ENCODE measurements around the gene ARGLU1.

ARGLU1 gene, protein sequence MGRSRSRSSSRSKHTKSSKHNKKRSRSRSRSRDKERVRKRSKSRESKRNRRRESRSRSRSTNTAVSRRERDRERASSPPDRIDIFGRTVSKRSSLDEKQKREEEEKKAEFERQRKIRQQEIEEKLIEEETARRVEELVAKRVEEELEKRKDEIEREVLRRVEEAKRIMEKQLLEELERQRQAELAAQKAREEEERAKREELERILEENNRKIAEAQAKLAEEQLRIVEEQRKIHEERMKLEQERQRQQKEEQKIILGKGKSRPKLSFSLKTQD

DNA sequence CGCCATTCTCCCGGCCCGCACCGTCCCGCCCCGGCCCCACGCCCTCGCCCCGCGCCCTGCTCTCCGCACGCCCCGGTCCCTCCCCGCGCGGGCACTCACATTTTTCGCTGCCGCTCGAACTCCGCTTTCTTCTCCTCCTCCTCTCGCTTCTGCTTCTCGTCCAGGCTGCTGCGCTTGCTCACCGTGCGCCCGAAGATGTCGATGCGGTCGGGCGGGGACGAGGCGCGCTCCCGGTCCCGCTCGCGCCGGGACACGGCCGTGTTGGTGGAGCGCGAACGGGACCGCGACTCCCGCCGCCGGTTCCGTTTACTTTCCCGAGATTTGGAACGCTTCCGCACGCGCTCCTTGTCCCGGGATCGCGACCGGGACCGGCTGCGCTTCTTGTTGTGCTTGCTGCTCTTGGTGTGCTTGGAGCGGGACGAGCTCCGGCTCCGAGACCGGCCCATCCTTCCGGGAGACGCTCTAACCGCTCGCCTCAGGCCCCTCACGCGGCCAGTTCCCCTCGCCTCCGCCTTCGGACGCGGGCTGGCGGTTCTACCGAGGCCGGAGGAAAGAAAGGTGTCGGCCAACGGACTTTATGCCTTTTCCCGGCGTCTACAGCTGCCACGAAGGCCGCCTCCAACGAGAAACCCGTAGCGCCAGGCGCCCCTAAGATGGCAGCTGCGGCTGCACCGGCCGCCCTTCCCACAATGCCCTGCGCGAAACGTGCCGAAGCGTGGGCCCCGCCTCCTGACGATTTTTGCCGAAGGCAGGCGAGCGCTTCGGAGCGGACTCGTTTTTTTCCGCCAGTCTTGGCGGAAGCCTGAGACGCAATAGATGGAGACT lies at the start of gene ARGLU1:
Gene ARGLU1, minus strand, starts transcription at position 664 of the 825 bp plus-strand sequence. Its CDS starts 218 bp downstream, at position 446.
- TF ChIP-seq ZFX (IDR thresholded peaks at IDR 0.05; ENCODE audit: borderline replicate concordance): no peak
- TF ChIP-seq, protein P1, sequence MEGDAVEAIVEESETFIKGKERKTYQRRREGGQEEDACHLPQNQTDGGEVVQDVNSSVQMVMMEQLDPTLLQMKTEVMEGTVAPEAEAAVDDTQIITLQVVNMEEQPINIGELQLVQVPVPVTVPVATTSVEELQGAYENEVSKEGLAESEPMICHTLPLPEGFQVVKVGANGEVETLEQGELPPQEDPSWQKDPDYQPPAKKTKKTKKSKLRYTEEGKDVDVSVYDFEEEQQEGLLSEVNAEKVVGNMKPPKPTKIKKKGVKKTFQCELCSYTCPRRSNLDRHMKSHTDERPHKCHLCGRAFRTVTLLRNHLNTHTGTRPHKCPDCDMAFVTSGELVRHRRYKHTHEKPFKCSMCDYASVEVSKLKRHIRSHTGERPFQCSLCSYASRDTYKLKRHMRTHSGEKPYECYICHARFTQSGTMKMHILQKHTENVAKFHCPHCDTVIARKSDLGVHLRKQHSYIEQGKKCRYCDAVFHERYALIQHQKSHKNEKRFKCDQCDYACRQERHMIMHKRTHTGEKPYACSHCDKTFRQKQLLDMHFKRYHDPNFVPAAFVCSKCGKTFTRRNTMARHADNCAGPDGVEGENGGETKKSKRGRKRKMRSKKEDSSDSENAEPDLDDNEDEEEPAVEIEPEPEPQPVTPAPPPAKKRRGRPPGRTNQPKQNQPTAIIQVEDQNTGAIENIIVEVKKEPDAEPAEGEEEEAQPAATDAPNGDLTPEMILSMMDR (IDR thresholded peaks at IDR 0.05): no peak
- peak within 1 kb of the TSS; percentile 95 for H3K27ac ChIP-seq

DNA sequence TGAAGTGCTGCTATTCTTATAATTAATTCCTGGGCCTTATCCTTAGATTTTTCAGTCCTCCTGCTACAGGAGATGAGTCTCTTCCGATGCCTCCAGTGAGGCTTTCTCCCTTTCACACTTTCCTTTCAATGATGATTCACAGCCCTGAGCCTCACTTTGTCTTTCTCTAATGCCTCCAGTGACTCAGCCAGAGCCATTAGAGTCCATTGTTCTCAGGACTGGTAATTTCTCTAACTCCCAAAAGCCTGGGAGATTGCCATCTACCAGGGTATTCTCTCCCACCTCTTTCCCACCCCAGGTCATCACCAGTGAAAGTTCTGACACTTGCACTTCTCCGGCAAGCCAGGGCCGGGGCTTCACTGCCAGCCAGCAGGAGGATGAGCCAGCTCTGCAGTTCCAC lies 49.6 kb upstream of the ARGLU1 start:
- no peak for TF ChIP-seq ZFX (IDR thresholded peaks at IDR 0.05; ENCODE audit: borderline replicate concordance)
- TF ChIP-seq, protein P1 (IDR thresholded peaks at IDR 0.05): no peak
- no peak overlapping the region for H3K27ac ChIP-seq

- TF ChIP-seq, protein P1 (IDR thresholded peaks at IDR 0.05): no peak
- no peak for TF ChIP-seq ZFX (IDR thresholded peaks at IDR 0.05; ENCODE audit: borderline replicate concordance)
- H3K27ac ChIP-seq: no peak overlapping the region
Observed at GRCh38 chr13:106616729-106617128, 48.8 kb upstream of the ARGLU1 start.

GRCh38 chr13:106614874-106615273 lies 46.9 kb upstream of the ARGLU1 start:
- no peak for TF ChIP-seq ZFX (IDR thresholded peaks at IDR 0.05; ENCODE audit: borderline replicate concordance)
- TF ChIP-seq, protein P1 (IDR thresholded peaks at IDR 0.05): no peak
- H3K27ac ChIP-seq: no peak overlapping the region

- H3K27ac ChIP-seq: no peak overlapping the region
- TF ChIP-seq, protein P1 (IDR thresholded peaks at IDR 0.05): no peak
- no peak for TF ChIP-seq ZFX (IDR thresholded peaks at IDR 0.05; ENCODE audit: borderline replicate concordance)
Observed at GRCh38 chr13:106612688-106613087, 44.8 kb upstream of the ARGLU1 start.

- H3K27ac ChIP-seq: no peak overlapping the region
- no peak for TF ChIP-seq ZFX (IDR thresholded peaks at IDR 0.05; ENCODE audit: borderline replicate concordance)
- TF ChIP-seq, protein P1 (IDR thresholded peaks at IDR 0.05): no peak
Observed at GRCh38 chr13:106610486-106610885, 42.5 kb upstream of the ARGLU1 start.

DNA sequence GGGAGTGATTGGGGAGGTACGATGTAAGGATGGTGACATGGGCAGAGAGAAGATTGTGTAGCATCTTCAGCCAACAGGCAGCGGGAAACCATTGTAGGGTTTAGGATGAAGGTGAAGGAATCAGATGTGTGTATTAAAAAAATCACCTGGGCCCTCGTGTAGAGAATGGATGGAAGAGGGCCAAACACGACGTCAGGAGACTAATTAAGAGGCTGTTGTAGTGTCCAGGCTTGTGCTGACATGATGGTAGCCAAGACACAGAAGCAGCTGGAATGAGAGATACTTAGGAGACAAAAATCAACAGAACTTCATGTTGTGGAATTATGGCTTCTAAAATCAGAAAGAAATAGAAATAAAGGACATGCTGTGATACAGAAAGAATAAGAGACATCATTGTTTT lies 41.2 kb upstream of the ARGLU1 start:
- no peak overlapping the region for H3K27ac ChIP-seq
- TF ChIP-seq, protein P1 (IDR thresholded peaks at IDR 0.05): no peak
- no peak for TF ChIP-seq ZFX (IDR thresholded peaks at IDR 0.05; ENCODE audit: borderline replicate concordance)

All from 22Rv1 (cell line).